ENCODE data around the gene CAV1.

CAV1 gene

DNA sequence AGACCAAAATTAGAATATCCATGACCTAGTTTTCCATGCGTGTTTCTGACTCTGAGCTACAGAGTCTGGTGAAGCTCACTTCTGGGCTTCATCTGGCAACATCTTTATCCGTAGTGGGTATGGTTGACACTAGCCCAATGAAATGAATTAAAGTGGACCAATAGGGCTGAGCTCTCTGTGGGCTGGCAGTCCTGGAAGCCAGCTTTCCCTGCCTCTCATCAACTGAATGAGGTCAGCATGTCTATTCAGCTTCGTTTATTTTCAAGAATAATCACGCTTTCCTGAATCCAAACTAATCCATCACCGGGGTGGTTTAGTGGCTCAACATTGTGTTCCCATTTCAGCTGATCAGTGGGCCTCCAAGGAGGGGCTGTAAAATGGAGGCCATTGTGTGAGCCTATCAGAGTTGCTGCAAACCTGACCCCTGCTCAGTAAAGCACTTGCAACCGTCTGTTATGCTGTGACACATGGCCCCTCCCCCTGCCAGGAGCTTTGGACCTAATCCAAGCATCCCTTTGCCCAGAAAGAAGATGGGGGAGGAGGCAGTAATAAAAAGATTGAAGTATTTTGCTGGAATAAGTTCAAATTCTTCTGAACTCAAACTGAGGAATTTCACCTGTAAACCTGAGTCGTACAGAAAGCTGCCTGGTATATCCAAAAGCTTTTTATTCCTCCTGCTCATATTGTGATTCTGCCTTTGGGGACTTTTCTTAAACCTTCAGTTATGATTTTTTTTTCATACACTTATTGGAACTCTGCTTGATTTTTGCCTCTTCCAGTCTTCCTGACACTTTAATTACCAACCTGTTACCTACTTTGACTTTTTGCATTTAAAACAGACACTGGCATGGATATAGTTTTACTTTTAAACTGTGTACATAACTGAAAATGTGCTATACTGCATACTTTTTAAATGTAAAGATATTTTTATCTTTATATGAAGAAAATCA is 35.5 kb downstream of the CAV1 start:
- DNase-seq = no peak

DNA sequence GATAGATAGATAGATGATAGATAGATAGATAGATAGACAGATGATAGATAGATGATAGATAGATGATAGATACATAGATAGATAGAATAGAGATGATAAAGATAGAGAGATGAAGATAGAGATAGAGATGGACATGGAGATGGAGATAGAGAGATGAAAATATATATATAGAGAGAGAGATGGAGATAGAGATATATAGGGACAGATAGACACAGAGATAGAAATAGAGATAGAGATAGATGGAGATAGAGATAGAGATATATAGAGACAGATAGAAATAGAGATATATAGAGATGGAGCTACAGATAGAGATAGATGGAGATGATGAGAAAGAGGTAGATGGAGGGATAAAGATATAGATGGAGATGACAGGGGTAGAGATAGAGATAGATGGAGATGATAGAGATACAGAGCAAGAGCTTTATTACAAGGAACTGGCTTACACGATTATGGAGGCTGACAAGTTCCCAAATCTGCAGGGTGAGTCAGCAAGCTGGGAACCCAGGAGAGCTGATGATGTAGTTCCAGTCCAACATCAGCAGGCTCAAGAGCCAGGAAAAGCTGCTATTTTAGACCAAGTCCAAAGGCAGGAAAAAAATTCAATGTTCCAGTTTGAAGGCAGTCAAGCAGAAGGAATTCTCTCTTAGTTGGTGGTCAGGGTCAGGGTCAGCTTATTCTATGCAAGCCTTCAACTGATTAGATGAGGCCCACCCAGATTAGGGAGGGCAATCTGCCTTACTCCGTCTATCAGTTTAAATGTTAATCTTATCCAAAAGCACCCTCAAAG is 37.1 kb downstream of the CAV1 start:
- no peak for DNase-seq

- no peak for DNase-seq
Observed at GRCh38 chr7:116562529-116563121, 37.8 kb downstream of the CAV1 start.

GRCh38 chr7:116565981-116566380 is 41.1 kb downstream of the CAV1 start:
- DNase-seq = no peak

DNA sequence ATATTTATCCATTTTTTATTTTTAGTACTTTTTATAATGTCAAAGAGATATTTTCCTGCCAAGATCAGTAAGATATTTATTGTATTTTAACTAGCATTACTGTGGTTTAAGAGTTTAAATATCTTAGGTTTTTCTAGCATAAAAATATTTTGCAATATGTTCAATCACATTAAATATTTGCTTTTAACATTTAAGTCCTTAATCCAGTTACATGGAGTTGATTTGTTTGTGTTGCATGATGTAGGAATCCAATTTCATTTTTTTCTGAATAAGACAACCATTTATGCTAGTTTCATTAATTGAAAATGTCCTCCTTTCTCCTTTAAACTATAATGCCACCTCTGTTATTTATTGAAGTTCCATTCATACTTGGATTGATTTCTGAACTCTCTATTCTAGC is 41.8 kb downstream of the CAV1 start:
- DNase-seq = no peak

DNA sequence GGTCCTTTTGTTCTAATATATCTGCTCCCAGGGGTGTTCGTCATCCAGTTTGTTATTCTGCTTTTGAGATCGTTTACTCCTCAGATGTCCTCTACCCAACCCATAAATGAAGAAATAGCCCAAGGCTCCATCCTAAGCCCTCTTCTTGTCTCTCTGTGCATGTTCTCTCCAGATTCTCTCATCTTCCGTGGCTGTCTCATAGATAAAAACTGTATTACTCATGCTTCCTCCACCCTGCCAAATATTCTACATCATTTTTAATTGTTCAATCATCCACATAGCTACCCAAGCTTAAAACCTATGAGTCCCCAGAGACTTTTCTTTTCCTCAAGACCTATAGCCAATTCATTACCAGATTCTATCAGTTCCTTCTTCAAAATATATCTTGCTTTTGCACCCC is 44.9 kb downstream of the CAV1 start:
- DNase-seq = no peak

- DNase-seq = no peak
Observed at GRCh38 chr7:116570306-116570705, 45.5 kb downstream of the CAV1 start.

DNA sequence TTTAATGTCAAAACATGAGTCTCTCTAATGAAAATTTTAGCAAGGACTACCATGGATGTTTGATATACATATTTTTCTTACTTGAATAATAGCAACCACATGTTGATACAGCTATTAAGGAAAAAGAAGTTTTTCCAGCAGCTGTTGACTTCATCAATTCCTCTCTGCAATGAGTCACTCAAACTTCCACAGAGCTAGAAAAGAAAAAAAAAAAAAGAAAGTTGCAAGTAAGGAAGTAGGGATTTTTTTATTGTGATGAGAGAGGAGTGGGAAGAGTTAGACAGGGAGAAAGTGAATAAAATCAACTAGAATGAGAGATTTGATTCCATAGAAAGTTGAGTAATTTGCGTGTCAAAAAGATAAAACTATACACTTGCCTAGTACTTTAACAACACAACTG is 46.2 kb downstream of the CAV1 start:
- no peak for DNase-seq

DNA sequence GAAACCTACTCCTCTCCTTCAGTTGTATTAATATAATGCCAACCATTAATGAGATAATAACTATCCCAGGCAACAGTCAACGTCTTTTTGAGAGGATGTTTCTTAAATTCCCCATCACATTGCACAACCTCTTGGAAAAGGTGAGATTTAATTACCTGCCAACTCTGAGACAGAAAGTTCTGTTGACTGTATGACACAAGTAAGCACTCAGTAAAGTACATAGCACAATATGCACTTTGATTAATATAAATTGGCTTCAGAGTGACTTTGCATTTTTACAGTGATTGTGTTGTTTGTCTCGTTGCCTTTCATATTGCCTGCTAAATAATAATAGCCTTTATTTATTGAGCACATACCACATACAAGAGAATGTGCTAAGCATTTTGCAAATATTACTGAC is 46.7 kb downstream of the CAV1 start:
- DNase-seq = no peak

- DNase-seq = no peak
Observed at GRCh38 chr7:116572036-116572435, 47.2 kb downstream of the CAV1 start.

GRCh38 chr7:116573541-116573940 is 48.7 kb downstream of the CAV1 start:
- DNase-seq = no peak

DNA sequence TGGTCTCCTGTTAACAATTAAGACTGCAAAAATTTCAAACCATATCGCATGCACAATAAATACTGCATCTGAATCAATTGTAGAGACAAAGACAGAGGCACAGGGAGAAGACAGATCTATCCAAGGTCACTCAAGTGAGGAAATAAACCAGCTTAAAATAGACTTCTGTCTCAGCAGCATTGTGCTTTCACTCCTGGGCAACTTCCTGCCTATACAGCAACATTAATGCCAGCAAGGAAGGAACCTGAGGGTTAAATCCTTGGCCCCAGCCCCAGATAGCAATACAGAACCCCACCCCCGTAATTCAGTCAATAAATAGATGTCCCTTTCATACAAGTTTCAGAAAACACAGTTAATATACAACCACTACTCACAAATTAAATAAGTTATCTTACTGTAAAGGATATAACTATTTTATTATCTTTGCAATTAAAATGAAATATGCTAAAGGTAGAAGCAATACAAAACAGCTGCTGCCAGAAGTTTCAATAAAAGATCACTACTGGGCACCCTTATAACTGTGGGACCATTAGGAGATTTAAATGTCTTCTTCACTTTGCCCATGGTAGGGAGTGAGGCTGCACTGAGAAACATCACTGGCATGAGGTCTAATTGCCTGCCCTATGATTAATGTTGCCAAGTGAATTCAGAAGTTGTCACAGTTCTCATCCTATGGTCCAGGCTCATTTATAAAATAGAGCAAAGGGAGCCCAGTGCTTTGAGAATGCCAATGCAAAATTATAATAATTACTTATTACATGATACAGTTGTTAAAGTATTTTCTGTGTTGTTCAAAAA is 49.4 kb downstream of the CAV1 start:
- no peak for DNase-seq

GRCh38 chr7:116575853-116576252 is 51.0 kb downstream of the CAV1 start:
- no peak for DNase-seq

- DNase-seq = no peak
Observed at GRCh38 chr7:116576350-116577319, 51.8 kb downstream of the CAV1 start.

- no peak for DNase-seq
Observed at GRCh38 chr7:116577320-116577871, 52.6 kb downstream of the CAV1 start.

GRCh38 chr7:116578526-116578925 is 53.7 kb downstream of the CAV1 start:
- DNase-seq = no peak

DNA sequence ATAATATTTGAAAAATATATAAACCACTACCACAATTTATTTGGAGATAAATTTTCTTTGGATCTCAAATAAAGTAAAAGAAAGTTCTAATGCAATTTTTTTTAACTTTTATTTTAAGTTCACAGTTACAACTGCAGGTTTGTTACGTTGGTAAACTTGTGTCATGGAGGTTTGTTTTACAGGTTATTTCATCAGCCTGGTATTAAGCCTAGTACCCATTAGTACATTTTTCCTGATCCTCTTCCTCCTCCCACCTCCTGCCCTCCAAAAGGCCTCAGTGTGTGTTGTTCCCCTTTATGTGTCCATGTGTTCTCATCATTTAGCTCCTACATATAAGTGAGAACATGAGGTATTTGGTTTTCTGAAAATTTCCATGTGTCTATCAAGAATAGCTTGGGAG is 54.5 kb downstream of the CAV1 start:
- DNase-seq = no peak

DNA sequence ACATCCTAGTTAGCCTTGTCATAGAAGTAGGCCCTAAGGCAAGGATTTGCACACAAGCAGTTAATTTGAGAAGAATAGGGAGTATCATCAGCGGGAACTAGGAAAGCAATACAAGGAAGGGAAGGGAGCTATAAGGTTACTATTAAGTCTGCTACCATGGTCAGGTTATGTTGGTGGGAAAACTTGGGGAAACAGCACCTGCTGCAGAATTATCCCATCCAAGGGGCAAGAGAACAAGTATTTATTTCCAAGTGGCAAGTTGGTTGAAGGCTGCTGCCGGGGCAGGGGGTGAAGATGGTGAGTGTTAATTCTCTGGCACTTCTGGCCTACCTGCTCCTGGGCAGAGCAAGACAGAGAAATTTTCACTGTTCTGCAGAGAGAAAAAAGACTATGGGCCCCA is 55.0 kb downstream of the CAV1 start:
- no peak for DNase-seq

DNA sequence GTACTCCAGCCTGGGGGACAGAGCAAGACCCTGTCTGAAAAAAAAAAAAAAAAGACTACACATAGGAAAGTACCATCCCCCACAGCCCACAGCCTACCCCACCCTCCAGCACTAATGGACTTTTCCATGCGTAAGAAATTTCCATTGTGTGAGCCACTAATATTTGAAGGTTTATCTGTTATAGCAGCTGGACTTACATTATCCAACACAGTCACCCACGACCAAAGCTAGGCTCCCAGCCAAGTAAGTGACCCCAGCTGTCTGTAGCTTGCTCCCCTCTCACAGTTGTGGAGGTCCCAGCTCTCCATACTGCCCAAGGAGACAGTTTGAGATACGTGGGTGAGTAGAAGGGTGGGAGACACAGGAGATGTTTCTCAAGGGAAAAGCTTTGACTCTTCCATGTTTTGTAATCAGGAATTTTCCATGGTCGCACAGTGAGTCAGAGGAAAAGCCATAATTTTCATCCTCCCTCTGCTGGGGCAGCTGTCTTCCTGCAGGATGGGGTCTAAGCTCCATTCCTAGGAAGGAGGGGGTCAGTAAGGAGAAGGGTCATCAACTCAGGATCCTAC is 57.4 kb downstream of the CAV1 start:
- no peak for DNase-seq

DNA sequence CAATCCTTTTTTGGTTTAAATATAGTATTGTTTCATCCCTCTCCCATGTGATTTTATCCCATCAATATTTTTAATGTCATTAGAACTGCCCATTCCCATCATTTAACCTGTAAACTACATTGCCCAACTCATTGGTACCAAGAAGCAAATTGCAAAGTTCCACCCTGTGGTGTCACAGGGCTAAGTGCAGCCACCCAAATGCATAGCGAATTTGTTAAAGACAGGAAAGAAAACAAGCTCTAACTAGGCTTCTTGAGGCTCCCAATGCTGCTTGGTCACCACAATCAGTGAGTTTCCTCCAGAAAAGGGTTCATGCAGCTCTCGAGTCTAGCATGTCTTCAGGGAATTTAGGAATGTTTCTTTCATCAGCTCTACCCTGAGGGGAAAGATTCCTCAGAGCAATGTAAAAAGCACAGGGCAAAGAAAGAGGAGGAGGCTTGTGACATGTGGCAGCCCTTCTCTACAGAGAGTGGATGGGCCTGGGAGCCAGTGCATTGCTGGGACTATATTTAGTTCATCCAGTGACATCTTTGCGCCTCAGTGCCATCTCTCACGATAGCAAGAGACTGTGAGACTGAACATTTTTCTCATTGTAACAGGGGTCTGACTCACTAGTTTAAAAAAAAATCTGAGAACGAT is 58.1 kb downstream of the CAV1 start:
- no peak for DNase-seq
